SK-MEL-5 (cell line): Measurements from ENCODE around the gene PNPLA6. TPM values are rescaled to one million over a fixed set of nuclear protein-coding genes. Genes with fewer than 3 reads are reported as not detected.

Source experiments
- DNase-seq: peaks from one replicate; pipeline ENCODE4 v3.0.0-alpha.2; 2016; ENCODE audit warnings: low read depth, low spot score
- in situ Hi-C: cut with HindIII; loops from 2 replicates; pipeline ENCODE4 v1.10.0; 2016; ENCODE audit warnings: low sequenced_read_pairs, high pct_unique_total_duplicates, low pct_unique_long_range_greater_than_20kb
- small RNA-seq, 2 experiments: library from RNA; depleted of rRNA; stranded (forward); fragments of <200 nt; gene quantifications; one replicate each; pipeline ENCODE3, GENCODE V24; 2014
- total RNA-seq: library from RNA; depleted of rRNA; stranded (reverse); fragments of >200 nt; shearing (Covaris generic); gene quantifications from 2 replicates; pipeline ENCODE4 v1.2.3, GENCODE V29; 2014; rRNA removed

Gene PNPLA6
- total RNA-seq, 1 experiment from 2014 or later, result 40.0 TPM

DNA sequence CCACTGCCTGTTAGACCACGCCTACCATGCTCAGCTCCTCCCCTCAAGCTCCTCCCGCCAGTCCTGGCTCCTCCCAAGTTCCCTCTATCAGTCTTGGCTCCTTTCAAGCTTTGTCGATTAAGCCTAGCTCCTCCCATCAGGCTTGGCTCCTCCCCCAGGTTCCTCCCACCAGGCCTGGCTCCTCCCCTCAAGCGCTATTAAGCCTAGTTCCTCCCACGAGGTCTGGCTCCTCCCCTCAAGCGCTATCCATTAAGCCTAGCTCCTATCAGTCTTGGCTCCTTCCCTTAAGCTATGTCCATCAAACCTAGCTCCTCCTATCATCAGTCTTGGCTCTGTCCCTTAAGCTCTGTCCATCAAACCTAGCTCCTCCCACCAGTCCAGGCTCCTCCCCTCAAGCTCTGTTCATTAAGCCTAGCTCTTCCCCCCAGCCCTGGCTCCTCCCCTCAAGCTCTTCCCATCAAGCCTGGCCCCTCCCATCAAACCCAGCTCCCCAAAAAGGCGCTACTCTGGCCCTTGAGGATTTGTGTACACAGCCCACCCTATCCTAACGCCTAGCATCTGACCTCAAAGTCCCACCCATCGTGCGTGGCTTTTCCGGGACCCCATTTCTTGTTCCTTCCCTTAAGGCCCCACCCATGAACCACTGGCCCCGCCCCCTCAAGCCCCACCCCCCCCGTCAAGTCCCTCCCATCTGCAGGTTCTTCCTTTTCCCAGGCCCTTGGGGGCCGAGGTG lies 70.1 kb downstream of the PNPLA6 start:
- in situ Hi-C loops, result no loop called here
- DNase-seq, result peak; percentile 84

DNA sequence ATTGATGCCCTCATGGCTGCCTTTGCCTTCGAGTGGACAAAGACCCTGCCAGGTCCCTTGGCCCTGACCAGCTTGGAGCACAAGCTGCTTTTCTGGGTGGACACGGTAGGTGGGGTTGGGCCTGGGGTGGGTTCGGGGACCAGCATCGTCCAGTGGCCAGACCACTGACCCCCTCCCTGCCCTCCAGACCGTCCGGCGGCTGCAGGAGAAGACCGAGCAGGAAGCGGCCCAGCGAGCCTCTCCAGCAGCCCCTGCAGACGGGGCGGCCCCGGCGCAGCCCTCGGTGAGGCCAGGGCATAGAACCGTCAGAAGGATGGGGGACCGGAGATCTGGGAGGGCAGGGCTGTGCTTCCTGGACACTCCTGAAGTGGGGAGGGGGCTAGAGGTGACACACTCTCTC lies 70.8 kb downstream of the PNPLA6 start:
- no peak for DNase-seq
- in situ Hi-C loops, result no loop called here

DNA sequence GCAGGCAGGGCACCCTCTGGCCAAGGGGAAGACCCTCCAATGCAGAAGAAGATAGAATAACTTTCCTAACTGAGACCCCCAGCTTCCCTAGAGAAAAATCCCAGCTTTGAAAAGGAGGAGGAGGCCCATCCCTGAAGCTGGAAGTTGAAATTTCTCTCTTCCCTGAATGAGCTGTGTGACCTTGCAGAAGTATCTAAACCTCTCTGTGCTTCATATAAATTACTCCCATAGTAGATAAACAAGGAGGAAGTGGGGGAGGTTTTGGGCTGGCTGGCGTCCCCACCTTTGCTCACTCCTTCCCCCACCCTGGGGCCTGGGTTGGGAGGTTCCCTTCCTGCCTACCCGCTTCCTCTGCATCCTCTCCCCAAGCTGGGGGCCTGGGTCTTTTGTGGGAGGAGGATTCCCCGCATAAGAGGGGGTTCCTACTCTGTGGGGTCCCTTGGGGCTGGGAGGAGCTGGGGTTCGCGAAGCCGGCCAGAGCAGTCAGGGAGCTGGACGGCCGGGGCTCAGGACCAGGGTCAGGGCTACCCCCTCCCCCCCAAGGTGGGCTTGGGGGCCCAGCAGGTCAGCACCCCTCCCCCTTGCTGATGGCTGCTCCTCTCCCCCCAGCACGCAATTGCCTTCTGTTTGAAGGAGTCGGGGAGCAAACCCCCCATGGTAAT lies 71.8 kb downstream of the PNPLA6 start:
- in situ Hi-C loops, result no loop called here
- DNase-seq, result no peak

DNA sequence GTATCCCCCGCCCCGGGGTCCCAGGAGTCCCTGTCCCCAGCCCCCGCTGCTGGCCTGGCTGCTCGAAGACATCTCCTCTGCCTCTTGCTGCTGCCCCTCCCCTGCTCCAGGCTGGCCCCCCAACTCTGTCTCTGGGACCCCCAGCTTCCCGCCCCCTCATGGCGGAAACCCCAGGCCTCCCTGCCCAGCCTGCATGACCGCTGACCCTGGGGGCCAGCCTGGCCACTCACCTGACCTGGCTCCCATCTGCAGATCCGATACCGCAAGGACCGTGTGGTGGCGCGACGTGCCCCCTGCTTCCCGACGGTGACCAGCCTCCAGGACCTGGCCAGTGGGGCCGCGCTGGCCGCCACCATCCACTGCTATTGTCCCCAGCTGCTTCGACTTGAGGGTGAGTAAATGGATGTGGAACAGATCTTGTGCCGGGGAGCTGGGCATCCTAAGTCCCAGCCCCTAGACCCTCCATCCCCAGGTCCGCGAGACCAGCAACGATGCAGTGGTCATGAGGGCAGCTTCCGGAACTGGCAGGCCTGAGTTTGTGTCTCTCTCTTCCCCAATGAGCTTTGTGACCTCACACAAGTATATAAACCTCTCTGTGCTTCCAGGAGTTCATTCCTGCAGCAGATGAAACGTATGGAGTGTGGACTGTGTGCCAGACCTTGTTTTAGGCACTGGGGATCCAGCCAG lies 72.5 kb downstream of the PNPLA6 start:
- DNase-seq, result no peak

DNA sequence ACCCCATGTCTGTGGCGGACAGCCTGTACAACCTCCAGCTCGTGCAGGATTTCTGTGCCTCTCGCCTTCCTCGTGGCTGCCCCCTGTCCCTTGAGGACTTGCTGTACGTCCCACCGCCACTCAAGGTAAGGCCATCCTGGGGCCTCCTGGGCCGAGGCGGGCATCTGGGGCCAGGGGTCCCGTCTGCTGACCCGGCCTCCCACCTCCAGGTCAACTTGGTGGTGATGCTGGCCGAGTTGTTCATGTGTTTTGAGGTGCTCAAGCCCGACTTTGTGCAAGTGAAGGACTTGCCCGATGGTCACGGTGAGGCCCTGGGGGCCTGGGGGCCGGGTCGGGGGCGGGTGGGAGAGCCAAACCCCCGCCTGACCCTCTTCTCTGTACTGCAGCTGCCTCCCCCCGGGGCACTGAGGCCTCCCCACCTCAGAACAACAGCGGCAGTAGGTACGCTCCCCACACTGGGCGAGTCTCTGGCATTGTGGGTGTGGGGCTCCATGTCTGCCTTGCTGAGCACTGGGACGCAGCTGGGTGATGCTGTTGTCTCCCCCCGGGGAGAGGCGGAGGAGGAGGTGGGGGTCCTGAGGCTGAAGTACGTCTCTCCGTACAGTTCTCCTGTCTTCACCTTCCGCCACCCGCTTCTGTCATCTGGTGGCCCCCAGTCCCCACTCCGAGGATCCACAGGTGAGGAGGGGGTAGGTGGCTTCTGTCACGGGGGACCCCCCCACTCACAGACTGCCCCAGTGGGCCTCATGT lies 75.1 kb downstream of the PNPLA6 start:
- in situ Hi-C loops, result no loop called here
- DNase-seq, result no peak

More for the DNA sequence above, 72.5 kb downstream of the PNPLA6 start:
- in situ Hi-C loops, result no loop called here

Small RNAs within 50 kb of the gene (small RNA-seq; reads per million reads assigned to genes)
- 0 reads per million in 2 experiments for gene AC008878.2

Other genes starting within 250 kb of the PNPLA6 start
- 10.7 and 11.3 TPM in 2 replicates for gene INSR, start 241.3 kb upstream of the PNPLA6 start, total RNA-seq
- gene ARHGEF18, start 186.8 kb upstream of the PNPLA6 start, total RNA-seq, result 19.9 and 20.1 TPM in 2 replicates
- 1.1 and 1.2 TPM in 2 replicates for gene PEX11G, start 46.7 kb upstream of the PNPLA6 start, total RNA-seq
- gene ZNF358, start 19.6 kb upstream of the PNPLA6 start, total RNA-seq, result 17.7 and 18.7 TPM in 2 replicates
- 9.5 and 10.0 TPM in 2 replicates for gene MCOLN1, start 13.1 kb upstream of the PNPLA6 start, total RNA-seq
- 0.24 and 0.48 TPM in 2 replicates for gene CAMSAP3, start 60.1 kb downstream of the PNPLA6 start, total RNA-seq
- 21.5 and 25.1 TPM in 2 replicates for gene XAB2, start 93.8 kb downstream of the PNPLA6 start, total RNA-seq
- 29.4 and 31.8 TPM in 2 replicates for gene PET100, start 94.1 kb downstream of the PNPLA6 start, total RNA-seq
- gene PCP2, start 98.0 kb downstream of the PNPLA6 start, total RNA-seq, result not detected in 2 replicates
- gene STXBP2, start 101.4 kb downstream of the PNPLA6 start, total RNA-seq, result 1.0 and 1.3 TPM in 2 replicates
- not detected in 2 replicates for gene RETN, start 133.3 kb downstream of the PNPLA6 start, total RNA-seq
- gene MCEMP1, start 141.4 kb downstream of the PNPLA6 start, total RNA-seq, result not detected in 2 replicates
- gene TRAPPC5, start 145.1 kb downstream of the PNPLA6 start, total RNA-seq, result 37.5 and 54.0 TPM in 2 replicates
- not detected in 2 replicates for gene FCER2, start 166.4 kb downstream of the PNPLA6 start, total RNA-seq
- gene CLEC4G, start 196.4 kb downstream of the PNPLA6 start, total RNA-seq, result not detected in 2 replicates
- not detected in 2 replicates for gene CD209, start 211.8 kb downstream of the PNPLA6 start, total RNA-seq
- not detected in 2 replicates for gene CLEC4M, start 227.5 kb downstream of the PNPLA6 start, total RNA-seq